Hindlimb muscle (tissue), 1 donor: ENCODE data around the gene IER3. TPM values are rescaled to one million over a fixed set of nuclear protein-coding genes. Genes with fewer than 3 reads are reported as not detected.

ENCODE experiments used
- DNase-seq: peaks from one replicate; pipeline ENCODE4 v3.0.0-alpha.2; 2013
- polyA plus RNA-seq: library from polyadenylated mRNA; unstranded; fragments of 120-200 nt; gene quantifications from one replicate; pipeline ENCODE4 v1.2.1, GENCODE V29; 2013; ENCODE audit not compliant: insufficient read length

The IER3 gene
- polyA plus RNA-seq, 1 donor = 13.0 TPM

GRCh38 chr6:30747902-30748769 lies 3.8 kb upstream of the IER3 start:
- DNase-seq = no peak

GRCh38 chr6:30747300-30747687 lies 2.9 kb upstream of the IER3 start:
- no peak for DNase-seq

GRCh38 chr6:30743099-30744053 lies 971 bp downstream of the IER3 start:
- peak; percentile 42 for DNase-seq

GRCh38 chr6:30742316-30743098 lies 1.8 kb downstream of the IER3 start, which contains the start of gene FLOT1:
Gene FLOT1, minus strand, starts transcription at chr6:30742687. Its CDS starts 498 bp downstream, at chr6:30742189.
- peak; percentile 90 for DNase-seq

GRCh38 chr6:30741789-30742315 lies 2.5 kb downstream of the IER3 start:
- no peak for DNase-seq

GRCh38 chr6:30741063-30741779 lies 3.1 kb downstream of the IER3 start:
- no peak for DNase-seq

- DNase-seq = no peak
Observed at GRCh38 chr6:30740540-30740870, 3.8 kb downstream of the IER3 start.

GRCh38 chr6:30738532-30738931 lies 5.8 kb downstream of the IER3 start:
- no peak for DNase-seq

GRCh38 chr6:30735668-30736314 lies 8.6 kb downstream of the IER3 start:
- no peak for DNase-seq

- no peak for DNase-seq
Observed at GRCh38 chr6:30732237-30732943, 12.0 kb downstream of the IER3 start.

- no peak for DNase-seq
Observed at GRCh38 chr6:30730601-30731435, 13.5 kb downstream of the IER3 start.

GRCh38 chr6:30727920-30728553 lies 16.3 kb downstream of the IER3 start:
- DNase-seq = no peak

- no peak for DNase-seq
Observed at GRCh38 chr6:30726506-30727413, 17.6 kb downstream of the IER3 start.

GRCh38 chr6:30725713-30726505 lies 18.4 kb downstream of the IER3 start:
- no peak for DNase-seq

- DNase-seq = no peak
Observed at GRCh38 chr6:30724906-30725667, 19.3 kb downstream of the IER3 start.
